ENCODE results near the gene MS4A4E.

- TF ChIP-seq, protein P1, sequence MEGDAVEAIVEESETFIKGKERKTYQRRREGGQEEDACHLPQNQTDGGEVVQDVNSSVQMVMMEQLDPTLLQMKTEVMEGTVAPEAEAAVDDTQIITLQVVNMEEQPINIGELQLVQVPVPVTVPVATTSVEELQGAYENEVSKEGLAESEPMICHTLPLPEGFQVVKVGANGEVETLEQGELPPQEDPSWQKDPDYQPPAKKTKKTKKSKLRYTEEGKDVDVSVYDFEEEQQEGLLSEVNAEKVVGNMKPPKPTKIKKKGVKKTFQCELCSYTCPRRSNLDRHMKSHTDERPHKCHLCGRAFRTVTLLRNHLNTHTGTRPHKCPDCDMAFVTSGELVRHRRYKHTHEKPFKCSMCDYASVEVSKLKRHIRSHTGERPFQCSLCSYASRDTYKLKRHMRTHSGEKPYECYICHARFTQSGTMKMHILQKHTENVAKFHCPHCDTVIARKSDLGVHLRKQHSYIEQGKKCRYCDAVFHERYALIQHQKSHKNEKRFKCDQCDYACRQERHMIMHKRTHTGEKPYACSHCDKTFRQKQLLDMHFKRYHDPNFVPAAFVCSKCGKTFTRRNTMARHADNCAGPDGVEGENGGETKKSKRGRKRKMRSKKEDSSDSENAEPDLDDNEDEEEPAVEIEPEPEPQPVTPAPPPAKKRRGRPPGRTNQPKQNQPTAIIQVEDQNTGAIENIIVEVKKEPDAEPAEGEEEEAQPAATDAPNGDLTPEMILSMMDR (conservative IDR thresholded peaks at IDR 0.05): no peak
- TF ChIP-seq EZH2 (IDR thresholded peaks at IDR 0.05; ENCODE audit: low read depth): no peak
Observed at GRCh38 chr11:60183591-60184205, 59.2 kb downstream of the MS4A4E start.

Measured in PC-9 (cell line).